Skeletal muscle tissue (tissue), 4 donors: Measurements from ENCODE around the gene ENHO. TPM values are rescaled to one million over a fixed set of nuclear protein-coding genes. Genes with fewer than 3 reads are reported as not detected.

Source experiments
- H3K27ac ChIP-seq: one replicate; pipeline ENCODE4 v1.7.0; 2013; ENCODE audit warnings: mild to moderate bottlenecking, low read depth, low read length, inconsistent platforms
- H3K27me3 ChIP-seq, 3 donors: one replicate each; pipeline ENCODE4 v1.7.0; 2013; ENCODE audit warnings: low read length in 3 of 3; ENCODE audit not compliant: control insufficient read depth in 3 of 3, insufficient read depth in 3 of 3
- H3K36me3 ChIP-seq, 3 donors: one replicate each; pipeline ENCODE4 v1.7.0; 2013; ENCODE audit warnings: low read length in 3 of 3; ENCODE audit not compliant: control insufficient read depth in 3 of 3, insufficient read depth in 3 of 3
- H3K4me1 ChIP-seq, 3 donors: one replicate each; pipeline ENCODE4 v1.7.0; 2013; ENCODE audit warnings: low read length in 3 of 3, mild to moderate bottlenecking in 3 of 3; ENCODE audit not compliant: control insufficient read depth in 3 of 3, insufficient read depth in 3 of 3
- H3K4me3 ChIP-seq, 3 donors: one replicate each; pipeline ENCODE4 v1.7.0; 2013; ENCODE audit warnings: low read length in 3 of 3
- H3K9ac ChIP-seq, 3 donors: one replicate each; pipeline ENCODE4 v1.7.0; 2013; ENCODE audit warnings: low read length in 3 of 3, mild to moderate bottlenecking in 3 of 3, moderate library complexity in 2 of 3, low read depth in 1 of 3
- H3K9me3 ChIP-seq, 3 donors: one replicate each; pipeline ENCODE4 v1.7.0; 2013; ENCODE audit warnings: low read length in 3 of 3; ENCODE audit not compliant: control insufficient read depth in 3 of 3
- total RNA-seq: library from RNA; depleted of rRNA; stranded (reverse); fragments of >200 nt; gene quantifications from one replicate; pipeline ENCODE4 v1.2.3, GENCODE V29; 2014
- donor health status: Osteomylitis.

Gene ENHO
- total RNA-seq, 1 donor from 2014 or later, result 4.2 TPM

GRCh38 chr9:34503406-34503805, 19.4 kb downstream of the ENHO start:
- Histone ChIP-seq H3K4me3 (no peak overlapping the region), H3K27me3 (no peaks in the 10 kb centered on the region), H3K27ac (no peak overlapping the region), H3K9ac (peak overlapping the region in 1 of 3 donors; percentile 10), H3K9me3 (no peaks in the 10 kb centered on the region), H3K4me1 (peaks cover 0 to 2% (median 0%) of the 10 kb centered on the region in 3 donors), H3K36me3 (no peaks in the 10 kb centered on the region)

GRCh38 chr9:34502891-34503290, 19.9 kb downstream of the ENHO start:
- no peaks in the 10 kb centered on the region for H3K27me3 ChIP-seq
- peaks cover 0 to 5% (median 2%) of the 10 kb centered on the region in 3 donors for H3K4me1 ChIP-seq
- no peaks in the 10 kb centered on the region for H3K9me3 ChIP-seq
- no peak overlapping the region for H3K27ac ChIP-seq
- H3K36me3 ChIP-seq, result no peaks in the 10 kb centered on the region
- peak overlapping the region in 1 of 3 donors; percentile 10 for H3K9ac ChIP-seq
- no peak overlapping the region for H3K4me3 ChIP-seq

- H3K9me3 ChIP-seq, result no peaks in the 10 kb centered on the region
- H3K9ac ChIP-seq, result no peak overlapping the region
- H3K27ac ChIP-seq, result no peak overlapping the region
- H3K36me3 ChIP-seq, result no peaks in the 10 kb centered on the region
- no peaks in the 10 kb centered on the region for H3K27me3 ChIP-seq
- peaks cover 0 to 7% (median 2%) of the 10 kb centered on the region in 3 donors for H3K4me1 ChIP-seq
- no peak overlapping the region for H3K4me3 ChIP-seq
Measured at GRCh38 chr9:34502471-34502870, 20.3 kb downstream of the ENHO start.

- Histone ChIP-seq H3K36me3 (no peaks in the 10 kb centered on the region), H3K9me3 (no peaks in the 10 kb centered on the region), H3K4me3 (no peak overlapping the region), H3K9ac (no peak overlapping the region), H3K4me1 (peaks cover 0 to 7% (median 2%) of the 10 kb centered on the region in 3 donors), H3K27me3 (no peaks in the 10 kb centered on the region), H3K27ac (no peak overlapping the region)
Measured at GRCh38 chr9:34501889-34502425, 20.8 kb downstream of the ENHO start.

GRCh38 chr9:34501372-34501771, 21.4 kb downstream of the ENHO start:
- Histone ChIP-seq H3K36me3 (no peaks in the 10 kb centered on the region), H3K27me3 (no peaks in the 10 kb centered on the region), H3K9ac (no peak overlapping the region), H3K27ac (no peak overlapping the region), H3K9me3 (no peaks in the 10 kb centered on the region), H3K4me3 (no peak overlapping the region), H3K4me1 (peaks cover 0 to 7% (median 2%) of the 10 kb centered on the region in 3 donors)

- Histone ChIP-seq H3K4me1 (peaks cover 0 to 7% (median 2%) of the 10 kb centered on the region in 3 donors), H3K9ac (no peak overlapping the region), H3K36me3 (no peaks in the 10 kb centered on the region), H3K27ac (no peak overlapping the region), H3K9me3 (no peaks in the 10 kb centered on the region), H3K27me3 (no peaks in the 10 kb centered on the region), H3K4me3 (no peak overlapping the region)
Measured at GRCh38 chr9:34500623-34501267, 22.0 kb downstream of the ENHO start.

- H3K27ac ChIP-seq, result no peak overlapping the region
- no peaks in the 10 kb centered on the region for H3K36me3 ChIP-seq
- no peaks in the 10 kb centered on the region for H3K9me3 ChIP-seq
- peaks cover 0 to 7% (median 2%) of the 10 kb centered on the region in 3 donors for H3K4me1 ChIP-seq
- no peak overlapping the region for H3K4me3 ChIP-seq
- no peaks in the 10 kb centered on the region for H3K27me3 ChIP-seq
- H3K9ac ChIP-seq, result no peak overlapping the region
Measured at GRCh38 chr9:34499076-34499475, 23.7 kb downstream of the ENHO start.

- H3K4me1 ChIP-seq, result peaks cover 0 to 7% (median 2%) of the 10 kb centered on the region in 3 donors
- no peak overlapping the region for H3K4me3 ChIP-seq
- no peaks in the 10 kb centered on the region for H3K9me3 ChIP-seq
- H3K27ac ChIP-seq, result no peak overlapping the region
- no peak overlapping the region for H3K9ac ChIP-seq
- no peaks in the 10 kb centered on the region for H3K36me3 ChIP-seq
- no peaks in the 10 kb centered on the region for H3K27me3 ChIP-seq
Measured at GRCh38 chr9:34498553-34498952, 24.2 kb downstream of the ENHO start.

- no peaks in the 10 kb centered on the region for H3K9me3 ChIP-seq
- no peaks in the 10 kb centered on the region for H3K36me3 ChIP-seq
- no peak overlapping the region for H3K4me3 ChIP-seq
- H3K9ac ChIP-seq, result no peak overlapping the region
- peaks cover 0 to 4% (median 0%) of the 10 kb centered on the region in 3 donors for H3K27me3 ChIP-seq
- H3K27ac ChIP-seq, result no peak overlapping the region
- peaks cover 0 to 7% (median 2%) of the 10 kb centered on the region in 3 donors for H3K4me1 ChIP-seq
Measured at GRCh38 chr9:34496149-34496712, 26.6 kb downstream of the ENHO start.

- no peak overlapping the region for H3K9ac ChIP-seq
- peaks cover 0 to 4% (median 0%) of the 10 kb centered on the region in 3 donors for H3K27me3 ChIP-seq
- no peak overlapping the region for H3K27ac ChIP-seq
- H3K4me1 ChIP-seq, result peaks cover 0 to 7% (median 2%) of the 10 kb centered on the region in 3 donors
- H3K4me3 ChIP-seq, result no peak overlapping the region
- no peaks in the 10 kb centered on the region for H3K36me3 ChIP-seq
- no peaks in the 10 kb centered on the region for H3K9me3 ChIP-seq
Measured at GRCh38 chr9:34493972-34494535, 28.7 kb downstream of the ENHO start.
